Activated CD8-positive, alpha-beta memory T cell treated with anti-CD3 and anti-CD28 coated beads, Interleukin-2, amount 10 ng/mL, durations not matched to agents 7 days and 5 days (primary cell): ENCODE results near the gene PREB. TPM values are rescaled to one million over a fixed set of nuclear protein-coding genes. Genes with fewer than 3 reads are reported as not detected.
"Not testable (repeated sequence)": the region's sequence is repeated elsewhere in the genome, so short reads cannot be mapped to it uniquely, and the experiment has no call there.

Experiments
- ATAC-seq: fragments of 150-1000 bp; cut with Tn5 transposase; one replicate; pipeline ENCODE4 v1.10.0; 2021; ENCODE audit warnings: moderate library complexity
- CTCF ChIA-PET: fragments of 350-600 bp; sonication (Branson Sonifier 250); formaldehyde crosslinking; loops from one replicate; lab custom pipeline; 2021; ENCODE audit warnings: antibody characterized with exemption; lab: Charles Lee
- DNase-seq: peaks from one replicate; pipeline ENCODE4 v3.0.0-alpha.2; 2020
- H3K27ac Mint-ChIP-seq: one replicate; pipeline ENCODE4 v1.8.0; 2021; ENCODE audit warnings: mild to moderate bottlenecking, mixed read lengths
- H3K27me3 Mint-ChIP-seq: one replicate; pipeline ENCODE4 v1.8.0; 2021; ENCODE audit warnings: mixed read lengths
- H3K36me3 Mint-ChIP-seq: one replicate; pipeline ENCODE4 v1.8.0; 2021; ENCODE audit warnings: mild to moderate bottlenecking, mixed read lengths
- H3K4me1 Mint-ChIP-seq: one replicate; pipeline ENCODE4 v1.8.0; 2021; ENCODE audit warnings: mixed read lengths
- H3K4me3 Mint-ChIP-seq: one replicate; pipeline ENCODE4 v1.8.0; 2021; ENCODE audit warnings: mild to moderate bottlenecking, moderate library complexity, mixed read lengths
- H3K9me3 Mint-ChIP-seq: one replicate; pipeline ENCODE4 v1.8.0; 2022; ENCODE audit warnings: low read depth, mixed read lengths
- total RNA-seq, 2 experiments: library from RNA; stranded (reverse); gene quantifications; one replicate each; pipeline ENCODE4 v1.2.3, GENCODE V29; 2021

Gene PREB
- total RNA-seq, 2 experiments from 2014 or later: 61.6 to 69.4 TPM

- H3K27ac Mint-ChIP-seq: no peak overlapping the region
- no peaks in the 10 kb centered on the region for H3K9me3 Mint-ChIP-seq
- peaks cover 7% of the 10 kb centered on the region for H3K4me1 Mint-ChIP-seq
- ATAC-seq: no peak
- H3K36me3 Mint-ChIP-seq: no peaks in the 10 kb centered on the region
- CTCF ChIA-PET: no interaction called here
- no peak overlapping the region for H3K4me3 Mint-ChIP-seq
- no peak for DNase-seq
- peaks cover 21% of the 10 kb centered on the region for H3K27me3 Mint-ChIP-seq
Measured at GRCh38 chr2:27115519-27115918, 18.9 kb downstream of the PREB start.

- not testable (repeated sequence) for H3K4me1 Mint-ChIP-seq, H3K36me3 Mint-ChIP-seq, H3K9me3 Mint-ChIP-seq, ATAC-seq, H3K27ac Mint-ChIP-seq, DNase-seq, H3K4me3 Mint-ChIP-seq
- peaks cover 11% of the 10 kb centered on the region for H3K27me3 Mint-ChIP-seq
- CTCF ChIA-PET: interaction anchor here (1.5 kb wide), 1 partner anchor 81 kb away, joined by 3 read pairs; no protein-coding TSS in a partner anchor
Measured at GRCh38 chr2:27111392-27112078, 22.9 kb downstream of the PREB start.

DNA sequence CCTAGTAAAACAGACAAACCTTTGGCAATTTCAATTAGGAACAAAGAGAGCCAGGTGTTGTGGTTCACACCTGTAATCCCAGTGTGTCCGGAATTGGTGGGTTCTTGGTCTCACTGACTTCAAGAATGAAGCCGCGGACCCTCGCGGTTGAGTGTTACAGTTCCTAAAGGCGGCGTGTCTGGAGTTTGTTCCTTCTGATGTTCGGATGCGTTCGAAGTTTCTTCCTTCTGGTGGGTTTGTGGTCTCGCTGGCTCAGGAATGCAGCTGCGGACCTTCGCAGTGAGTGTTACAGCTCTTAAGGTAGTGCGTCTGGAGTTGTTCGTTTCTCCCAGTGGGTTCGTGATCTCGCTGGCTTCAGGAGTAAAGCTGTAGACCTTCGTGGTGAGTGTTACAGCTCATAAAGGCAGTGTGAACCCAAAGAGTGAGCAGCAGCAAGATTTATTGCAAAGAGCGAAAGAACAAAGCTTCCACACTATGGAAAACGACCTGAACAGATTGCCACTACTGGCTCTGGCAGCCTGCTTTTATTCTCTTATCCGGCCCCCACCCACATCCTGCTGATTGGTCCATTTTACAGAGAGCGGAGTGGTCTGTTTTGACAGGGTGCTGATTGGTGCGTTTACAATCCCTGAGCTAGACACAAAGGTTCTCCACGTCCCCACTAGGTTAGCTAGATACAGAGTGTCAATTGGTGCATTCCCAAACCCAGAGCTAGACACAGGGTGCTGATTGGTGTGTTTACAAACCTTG lies 23.7 kb downstream of the PREB start:
- not testable (repeated sequence) for H3K9me3 Mint-ChIP-seq, H3K27ac Mint-ChIP-seq, H3K4me1 Mint-ChIP-seq, DNase-seq, ATAC-seq, H3K4me3 Mint-ChIP-seq, H3K36me3 Mint-ChIP-seq
- CTCF ChIA-PET: interaction anchor here (2.4 kb wide), 1 partner anchor 23 kb away, joined by 7 read pairs; the partner anchor contains the start of gene PREB
- peaks cover 11% of the 10 kb centered on the region for H3K27me3 Mint-ChIP-seq

- Mint-ChIP-seq H3K4me3 (no peak overlapping the region), H3K27ac (no peak overlapping the region), H3K36me3 (no peaks in the 10 kb centered on the region), H3K4me1 (no peaks in the 10 kb centered on the region), H3K9me3 (no peaks in the 10 kb centered on the region), H3K27me3 (peaks cover 11% of the 10 kb centered on the region)
- CTCF ChIA-PET: interaction anchor here (1.0 to 2.4 kb wide), 4 partner anchors 9 to 171 kb away, joined by 3 to 7 read pairs (median 4); partner anchors contain the start of genes KHK and PREB
- ATAC-seq: no peak
- DNase-seq: no peak
Measured at GRCh38 chr2:27109083-27109482, 25.4 kb downstream of the PREB start.

GRCh38 chr2:27108221-27108620 lies 26.2 kb downstream of the PREB start:
- Mint-ChIP-seq H3K4me1 (no peaks in the 10 kb centered on the region), H3K4me3 (no peak overlapping the region), H3K9me3 (no peaks in the 10 kb centered on the region), H3K27ac (no peak overlapping the region), H3K27me3 (peaks cover 11% of the 10 kb centered on the region), H3K36me3 (no peaks in the 10 kb centered on the region)
- DNase-seq (no peak), ATAC-seq (no peak)
- CTCF ChIA-PET: interaction anchor here (0.7 to 2.4 kb wide), 4 partner anchors 9 to 351 kb away, joined by 3 to 7 read pairs (median 3); partner anchors contain the start of gene PREB

DNA sequence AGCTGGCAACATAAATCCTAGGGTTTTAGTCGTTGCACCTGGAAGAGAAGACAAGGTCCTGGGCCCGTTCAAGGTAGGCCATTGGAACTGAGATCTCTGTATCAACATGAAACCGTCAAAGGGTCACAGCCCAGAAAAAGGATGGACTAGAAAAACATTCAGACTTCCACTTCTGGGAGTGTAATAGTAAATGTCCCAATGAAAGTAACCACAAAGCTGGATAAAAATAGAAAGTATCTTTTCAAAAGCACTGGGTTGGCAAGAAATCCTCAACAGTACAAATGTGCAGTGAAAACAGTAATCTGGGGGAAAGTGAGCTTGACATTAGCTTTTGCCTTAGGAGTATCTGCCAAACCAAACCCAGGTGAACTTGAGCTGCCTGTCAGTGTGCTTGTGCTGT lies 28.5 kb downstream of the PREB start:
- no peak for DNase-seq
- Mint-ChIP-seq H3K9me3 (no peaks in the 10 kb centered on the region), H3K36me3 (no peaks in the 10 kb centered on the region), H3K4me1 (no peaks in the 10 kb centered on the region), H3K4me3 (no peak overlapping the region), H3K27me3 (peaks cover 11% of the 10 kb centered on the region), H3K27ac (no peak overlapping the region)
- CTCF ChIA-PET: interaction anchor here (0.8 to 2.7 kb wide), 3 partner anchors 86 to 197 kb away, joined by 4 to 9 read pairs (median 6); no protein-coding TSS in a partner anchor
- no peak for ATAC-seq

DNA sequence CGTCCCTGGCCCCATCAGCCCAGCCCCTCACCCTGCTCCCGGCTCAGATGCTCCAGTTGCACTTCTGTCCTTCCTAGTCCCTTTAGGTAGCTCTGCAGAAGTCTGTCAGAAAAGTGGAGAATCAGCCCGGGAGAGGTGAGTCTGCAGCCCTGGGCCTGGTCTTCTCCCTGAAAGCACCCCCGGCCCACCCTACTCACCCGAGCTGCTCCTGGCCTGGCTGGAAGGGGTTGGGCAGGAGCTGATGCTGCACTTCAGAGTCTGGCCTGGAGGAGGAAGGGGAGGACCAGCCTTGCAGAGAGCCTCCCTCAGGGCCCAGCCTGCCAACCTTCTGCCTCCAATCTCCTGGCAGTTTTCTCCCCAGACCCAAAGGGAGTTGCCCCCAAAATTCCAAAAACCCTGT lies 32.1 kb downstream of the PREB start:
- H3K27ac Mint-ChIP-seq: no peak overlapping the region
- peaks cover 4% of the 10 kb centered on the region for H3K27me3 Mint-ChIP-seq
- no peaks in the 10 kb centered on the region for H3K36me3 Mint-ChIP-seq
- DNase-seq (no peak), ATAC-seq (no peak)
- no peak overlapping the region for H3K4me3 Mint-ChIP-seq
- H3K4me1 Mint-ChIP-seq: no peaks in the 10 kb centered on the region
- H3K9me3 Mint-ChIP-seq: no peaks in the 10 kb centered on the region
- CTCF ChIA-PET: interaction anchor here (1.2 to 7.8 kb wide), 6 partner anchors 15 to 201 kb away, joined by 4 to 74 read pairs (median 7); partner anchors contain the start of genes KHK, PREB and TRIM54

DNA sequence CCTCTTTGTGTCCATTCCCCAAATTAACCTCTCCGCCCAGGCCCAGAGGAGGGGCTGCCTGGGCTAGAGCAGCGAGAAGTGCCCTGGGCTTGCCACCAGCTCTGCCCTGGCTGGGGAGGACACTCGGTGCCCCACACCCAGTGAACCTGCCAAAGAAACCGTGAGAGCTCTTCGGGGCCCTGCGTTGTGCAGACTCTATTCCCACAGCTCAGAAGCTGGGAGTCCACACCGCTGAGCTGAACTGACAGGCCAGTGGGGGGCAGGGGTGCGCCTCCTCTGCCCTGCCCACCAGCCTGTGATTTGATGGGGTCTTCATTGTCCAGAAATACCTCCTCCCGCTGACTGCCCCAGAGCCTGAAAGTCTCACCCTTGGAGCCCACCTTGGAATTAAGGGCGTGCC lies 34.4 kb downstream of the PREB start:
- no peak for ATAC-seq

GRCh38 chr2:27099334-27099955 lies 35.0 kb downstream of the PREB start:
- no peak for DNase-seq
- Mint-ChIP-seq H3K4me1 (peaks cover 7% of the 10 kb centered on the region), H3K36me3 (no peaks in the 10 kb centered on the region), H3K27ac (no peak overlapping the region), H3K9me3 (no peaks in the 10 kb centered on the region), H3K27me3 (no peaks in the 10 kb centered on the region), H3K4me3 (no peak overlapping the region)
- CTCF ChIA-PET: interaction anchor here (0.6 to 7.8 kb wide), 16 partner anchors 9 to 271 kb away, joined by 3 to 74 read pairs (median 4); partner anchors contain the start of genes EIF2B4, KHK, SNX17 and TRIM54
- no peak for ATAC-seq

More for the DNA sequence above, 34.4 kb downstream of the PREB start:
- Mint-ChIP-seq H3K4me3 (no peak overlapping the region), H3K27me3 (no peaks in the 10 kb centered on the region), H3K9me3 (no peaks in the 10 kb centered on the region), H3K4me1 (peaks cover 7% of the 10 kb centered on the region), H3K36me3 (no peaks in the 10 kb centered on the region), H3K27ac (no peak overlapping the region)
- CTCF ChIA-PET: interaction anchor here (1.0 to 7.8 kb wide), 12 partner anchors 9 to 270 kb away, joined by 3 to 74 read pairs (median 4); partner anchors contain the start of genes EIF2B4, SNX17 and TRIM54
- no peak for DNase-seq

DNA sequence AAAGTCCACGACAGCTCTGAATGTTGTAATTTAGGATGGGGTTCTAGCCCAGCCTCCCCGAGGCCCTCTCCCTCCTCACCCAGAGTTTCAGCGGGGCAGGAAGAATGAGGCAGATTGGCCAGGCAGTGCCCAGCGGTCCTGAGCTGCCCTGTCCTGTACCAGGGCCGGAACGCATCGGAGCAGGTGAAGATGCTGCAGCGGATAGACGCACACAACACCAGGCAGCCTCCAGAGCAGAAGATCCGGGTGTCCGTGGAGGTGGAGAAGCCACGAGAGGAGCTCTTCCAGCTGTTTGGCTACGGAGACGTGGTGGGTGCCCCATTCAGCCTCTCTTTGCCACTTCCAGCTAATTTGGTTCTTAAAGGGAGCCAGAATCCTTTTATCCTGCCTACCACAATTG lies 37.1 kb downstream of the PREB start:
- no peak overlapping the region for H3K27ac Mint-ChIP-seq
- H3K4me3 Mint-ChIP-seq: no peak overlapping the region
- ATAC-seq (no peak), DNase-seq (no peak)
- H3K4me1 Mint-ChIP-seq: peaks cover 7% of the 10 kb centered on the region
- CTCF ChIA-PET: interaction anchor here (1.2 to 7.8 kb wide), 7 partner anchors 10 to 208 kb away, joined by 4 to 74 read pairs (median 11); partner anchors contain the start of genes KHK and TRIM54
- H3K36me3 Mint-ChIP-seq: no peaks in the 10 kb centered on the region
- no peaks in the 10 kb centered on the region for H3K27me3 Mint-ChIP-seq
- H3K9me3 Mint-ChIP-seq: no peaks in the 10 kb centered on the region

GRCh38 chr2:27096748-27097297 lies 37.6 kb downstream of the PREB start:
- H3K4me3 Mint-ChIP-seq: no peak overlapping the region
- ATAC-seq (no peak), DNase-seq (no peak)
- H3K36me3 Mint-ChIP-seq: no peaks in the 10 kb centered on the region
- peaks cover 7% of the 10 kb centered on the region for H3K4me1 Mint-ChIP-seq
- CTCF ChIA-PET: interaction anchor here (1.1 to 7.8 kb wide), 9 partner anchors 8 to 208 kb away, joined by 3 to 74 read pairs (median 5); partner anchors contain the start of genes KHK and TRIM54
- no peaks in the 10 kb centered on the region for H3K9me3 Mint-ChIP-seq
- H3K27ac Mint-ChIP-seq: no peak overlapping the region
- no peaks in the 10 kb centered on the region for H3K27me3 Mint-ChIP-seq

DNA sequence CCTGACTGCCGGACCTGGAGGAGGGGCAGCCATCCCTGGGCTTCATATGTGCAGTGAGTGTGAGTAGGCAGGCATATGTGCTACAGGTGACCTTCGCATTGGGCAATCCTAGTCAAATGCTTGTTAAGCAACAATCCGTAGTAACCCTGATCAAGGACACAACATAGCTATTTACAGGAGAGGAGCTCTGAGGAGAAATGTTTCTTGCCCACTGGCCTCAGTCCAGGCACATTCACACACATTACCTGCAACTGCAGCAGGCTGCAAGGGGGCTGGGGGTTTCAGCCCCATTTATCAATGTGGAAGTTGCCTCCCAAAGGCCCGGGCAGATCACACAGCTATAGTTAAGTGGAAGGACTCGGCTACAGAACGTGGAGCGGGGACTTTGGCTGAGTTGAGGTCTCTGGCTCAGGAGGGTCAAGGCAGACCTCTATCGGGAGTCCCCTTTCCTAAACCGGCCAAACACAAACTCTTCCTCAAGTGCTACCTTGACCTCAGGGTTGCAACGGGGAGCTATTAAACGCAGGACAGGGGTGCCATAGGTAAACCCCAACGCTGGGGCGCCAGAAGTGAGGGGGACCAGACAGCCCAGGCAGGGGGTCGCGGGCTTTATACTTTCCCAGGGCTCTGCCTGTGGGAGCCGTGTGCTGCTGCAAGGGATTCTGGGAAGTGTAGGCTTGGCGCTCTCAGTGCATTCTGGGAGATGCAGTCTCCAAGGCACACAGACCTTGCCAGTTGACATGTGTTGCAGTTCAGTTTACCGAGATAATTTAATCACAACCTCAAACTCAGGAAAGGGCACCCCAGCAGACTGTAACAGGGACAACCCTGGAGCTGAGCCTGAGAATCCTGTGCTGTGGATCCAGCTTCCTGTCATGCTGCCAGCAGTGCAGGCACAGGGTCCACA lies 38.4 kb downstream of the PREB start:
- H3K27me3 Mint-ChIP-seq: no peaks in the 10 kb centered on the region
- ATAC-seq: peak; percentile 88
- no peaks in the 10 kb centered on the region for H3K36me3 Mint-ChIP-seq
- no peaks in the 10 kb centered on the region for H3K9me3 Mint-ChIP-seq
- no peak overlapping the region for H3K4me3 Mint-ChIP-seq
- peaks cover 7% of the 10 kb centered on the region for H3K4me1 Mint-ChIP-seq
- peak; percentile 65 for DNase-seq
- CTCF ChIA-PET: interaction anchor here (1.0 to 7.8 kb wide), 11 partner anchors 9 to 209 kb away, joined by 3 to 74 read pairs (median 4); partner anchors contain the start of genes KHK and TRIM54
- H3K27ac Mint-ChIP-seq: no peak overlapping the region
